COLO668 (cell line): Measurements from ENCODE around the gene FBXO41.

Experiments
- DNase-seq: peaks from one replicate; lab custom pipeline; 2025; ENCODE audit not compliant: unreplicated experiment; lab: John Stamatoyannopoulos, UW

FBXO41 gene

GRCh38 chr2:73215254-73215653 is 69.0 kb downstream of the FBXO41 start:
- no peak for DNase-seq

- peak; percentile 85 for DNase-seq
Observed at GRCh38 chr2:73214120-73215035, 69.9 kb downstream of the FBXO41 start, which contains the start of gene SMYD5. Gene SMYD5 (plus strand): TSS chr2:73214245. CDS start chr2:73214267, 22 bp downstream.

- peak; percentile 68 for DNase-seq
Observed at GRCh38 chr2:73212448-73213176, 71.7 kb downstream of the FBXO41 start.

GRCh38 chr2:73212098-73212447 is 72.2 kb downstream of the FBXO41 start:
- DNase-seq: no peak

- DNase-seq: no peak
Observed at GRCh38 chr2:73210696-73211095, 73.6 kb downstream of the FBXO41 start.

- DNase-seq: no peak
Observed at GRCh38 chr2:73210019-73210418, 74.3 kb downstream of the FBXO41 start.

GRCh38 chr2:73208258-73208657 is 76.0 kb downstream of the FBXO41 start:
- DNase-seq: no peak

- DNase-seq: no peak
Observed at GRCh38 chr2:73205611-73206010, 78.7 kb downstream of the FBXO41 start.
